HCT116 (cell line): ENCODE measurements around the gene DRC7. TPM values are rescaled to one million over a fixed set of nuclear protein-coding genes. Genes with fewer than 3 reads are reported as not detected.

ENCODE experiments used
- ATAC-seq: fragments of 200-7000 bp; cut with Tn5 transposase; 2 replicates; pipeline ENCODE4 v1.9.1; 2020; ENCODE audit warnings: mild to moderate bottlenecking, moderate library complexity
- BruUV-seq: library from RNA; stranded (reverse); fragments of 400-500 nt; replicated peaks from 2 replicates; lab custom pipeline; 2021; lab: Mats Ljungman, UMichigan
- CTCF ChIA-PET: fragments of 300-600 bp; sonication (Branson Sonifier 250); formaldehyde crosslinking; loops from one replicate; lab custom pipeline; 2021; ENCODE audit warnings: antibody characterized with exemption; lab: Charles Lee
- POLR2A ChIA-PET: fragments of 300-600, 350-600 bp; sonication (Branson Sonifier 250); formaldehyde crosslinking; loops from one replicate; lab custom pipeline; 2021; ENCODE audit warnings: antibody characterized with exemption; lab: Charles Lee
- RAD21 ChIA-PET, 2 experiments: fragments of 300-600 bp; sonication (Branson Sonifier 250); formaldehyde crosslinking; loops; one replicate each; lab custom pipeline; 2023; ENCODE audit warnings: low total read pairs in 2 of 2; ENCODE audit not compliant: uncharacterized antibody in 2 of 2, unreplicated experiment in 2 of 2, low non-redundant PET in 1 of 2; lab: Charles Lee
- DNase-seq: peaks from one replicate; pipeline ENCODE4 v3.0.0-alpha.2; 2010; ENCODE audit warnings: low read depth, low spot score
- H2AFZ ChIP-seq: fragments of 200-600 bp; shearing (Covaris generic), sonication (generic); 2 replicates; pipeline ENCODE4 v1.6.1; 2017; ENCODE audit warnings: low read depth, mixed run types, mixed read lengths, antibody characterized with exemption, low read length; ENCODE audit not compliant: poor library complexity, severe bottlenecking
- H3K27ac ChIP-seq: 2 replicates; pipeline ENCODE4 v1.5.1; 2012; ENCODE audit warnings: low read depth, low read length
- H3K27me3 ChIP-seq: fragments of 200-600 bp; sonication (generic); 2 replicates; pipeline ENCODE4 v1.6.1; 2016; ENCODE audit warnings: mixed run types, low read length, mixed read lengths; ENCODE audit not compliant: insufficient read depth
- H3K36me3 ChIP-seq, 2 experiments: fragments of 200-500 bp in 1 of 2; fragments of 200-600 bp in 1 of 2; sonication (Bioruptor generic) in 1 of 2; sonication (generic) in 1 of 2; 2 replicates each; pipeline versions ENCODE4 v1.5.1 to v1.6.1; 2014 to 2016; ENCODE audit warnings: low read length in 2 of 2, inconsistent platforms in 1 of 2, mixed read lengths in 1 of 2, mixed run types in 1 of 2; ENCODE audit not compliant: insufficient read depth in 2 of 2, control insufficient read depth in 1 of 2
- H3K4me1 ChIP-seq, 2 experiments: fragments of 200-600 bp in 1 of 2; sonication (generic) in 1 of 2; 2 replicates each; pipeline versions ENCODE4 v1.5.1 to v1.6.1; 2012 to 2017; ENCODE audit warnings: low read length in 2 of 2, inconsistent platforms in 1 of 2, mild to moderate bottlenecking in 1 of 2, mixed read lengths in 1 of 2, mixed run types in 1 of 2, moderate library complexity in 1 of 2; ENCODE audit not compliant: insufficient read depth in 2 of 2, control insufficient read depth in 1 of 2
- H3K4me2 ChIP-seq: fragments of 200-600 bp; sonication (generic); 2 replicates; pipeline ENCODE4 v1.6.1; 2017; ENCODE audit warnings: mixed run types, low read length, mixed read lengths
- H3K4me3 ChIP-seq, 2 experiments: fragments of 200-600 bp in 1 of 2; sonication (generic) in 1 of 2; replicated peaks in 1 of 2; 2 replicates each; pipeline ENCODE4 v1.5.1; 2011 to 2016; ENCODE audit warnings: low read length in 2 of 2, control low read depth in 1 of 2, low read depth in 1 of 2, mild to moderate bottlenecking in 1 of 2, mixed read lengths in 1 of 2, mixed run types in 1 of 2
- H3K79me2 ChIP-seq: fragments of 200-600 bp; sonication (generic); 2 replicates; pipeline ENCODE4 v1.6.1; 2017; ENCODE audit warnings: mild to moderate bottlenecking, mixed run types, low read length, moderate library complexity, mixed read lengths; ENCODE audit not compliant: insufficient read depth
- H3K9ac ChIP-seq: fragments of 200-600 bp; sonication (generic); 2 replicates; pipeline ENCODE4 v1.6.1; 2016; ENCODE audit warnings: low read length, mixed read lengths
- H3K9me2 ChIP-seq: fragments of 200-600 bp; sonication (generic), shearing (Covaris generic); 2 replicates; pipeline ENCODE4 v1.6.1; 2017; ENCODE audit warnings: mixed run types, mild to moderate bottlenecking, moderate library complexity; ENCODE audit not compliant: insufficient read depth
- H3K9me3 ChIP-seq, 2 experiments: fragments of 200-500 bp in 1 of 2; fragments of 200-600 bp in 1 of 2; sonication (Bioruptor generic) in 1 of 2; sonication (generic) in 1 of 2; 2 replicates each; pipeline ENCODE4 v1.6.1; 2014 to 2017; ENCODE audit warnings: low read length in 2 of 2, mixed read lengths in 2 of 2, inconsistent platforms in 1 of 2, low read depth in 1 of 2, mild to moderate bottlenecking in 1 of 2, mixed run types in 1 of 2, moderate library complexity in 1 of 2; ENCODE audit not compliant: control insufficient read depth in 1 of 2, insufficient read depth in 1 of 2
- H4K20me1 ChIP-seq: fragments of 200-600 bp; sonication (generic), shearing (Covaris generic); 2 replicates; pipeline ENCODE4 v1.6.1; 2017; ENCODE audit warnings: mixed run types, mild to moderate bottlenecking, moderate library complexity; ENCODE audit not compliant: insufficient read depth
- CEBPB ChIP-seq: IDR thresholded peaks from 2 replicates; pipeline ENCODE4 v1.6.1; 2012; ENCODE audit warnings: low read depth
- EGR1 ChIP-seq: IDR thresholded peaks from 2 replicates; pipeline ENCODE4 v1.6.1; 2012; ENCODE audit warnings: low read depth
- ELF1 ChIP-seq: IDR thresholded peaks from 2 replicates; pipeline ENCODE4 v1.6.1; 2012; ENCODE audit warnings: low read depth, borderline replicate concordance
- EZH2 ChIP-seq: fragments of 200-600 bp; sonication (generic); IDR thresholded peaks from 2 replicates; pipeline ENCODE4 v1.6.1; 2017; ENCODE audit warnings: antibody characterized with exemption, mixed run types
- EZH2phosphoT487 ChIP-seq: fragments of 200-600 bp; IDR thresholded peaks from 2 replicates; pipeline ENCODE4 v1.6.1; 2018; ENCODE audit warnings: antibody characterized with exemption, borderline replicate concordance
- FOSL1 ChIP-seq: IDR thresholded peaks from 2 replicates; pipeline ENCODE4 v1.6.1; 2012; ENCODE audit warnings: low read depth
- MAX ChIP-seq: IDR thresholded peaks from 2 replicates; pipeline ENCODE4 v1.6.1; 2012
- POLR2A ChIP-seq: IDR thresholded peaks from 2 replicates; pipeline ENCODE4 v1.7.0; 2011; ENCODE audit warnings: borderline replicate concordance; ENCODE audit not compliant: insufficient read depth, insufficient read length; ENCODE audit errors: extremely low read depth
- RAD21 ChIP-seq: IDR thresholded peaks from 2 replicates; pipeline ENCODE4 v1.6.1; 2012; ENCODE audit warnings: low read depth, mild to moderate bottlenecking
- SIN3A ChIP-seq: IDR thresholded peaks from 2 replicates; pipeline ENCODE4 v1.6.1; 2012; ENCODE audit warnings: low read depth
- SP1 ChIP-seq: IDR thresholded peaks from 2 replicates; pipeline ENCODE4 v1.6.1; 2012; ENCODE audit warnings: low read depth
- SRF ChIP-seq: IDR thresholded peaks from 2 replicates; pipeline ENCODE4 v1.6.1; 2012; ENCODE audit warnings: low read depth
- YY1 ChIP-seq: IDR thresholded peaks from 2 replicates; pipeline ENCODE4 v1.6.1; 2011; ENCODE audit warnings: low read length, low read depth, moderate library complexity, mild to moderate bottlenecking; ENCODE audit not compliant: insufficient replicate concordance; ENCODE audit errors: extremely low read depth
- ZBTB33 ChIP-seq: IDR thresholded peaks from 2 replicates; pipeline ENCODE4 v1.6.1; 2011; ENCODE audit warnings: mild to moderate bottlenecking, low read length, moderate library complexity; ENCODE audit not compliant: insufficient replicate concordance; ENCODE audit errors: extremely low read depth
- ZFX ChIP-seq: fragments of 450-650 bp; IDR thresholded peaks from 2 replicates; pipeline ENCODE4 v1.6.1; 2017
- intact Hi-C: fragments of 100-400 bp; cut with micrococcal nuclease; formaldehyde crosslinking; loops from 2 replicates; pipeline ENCODE4 v1.10.0; 2022
- total RNA-seq: library from RNA; stranded (reverse); gene quantifications from one replicate; pipeline ENCODE4 v1.2.1, GENCODE V29; 2021; ENCODE audit not compliant: unreplicated experiment

DRC7 gene
- total RNA-seq, 1 experiment from 2014 or later = 0.91 TPM

DNA sequence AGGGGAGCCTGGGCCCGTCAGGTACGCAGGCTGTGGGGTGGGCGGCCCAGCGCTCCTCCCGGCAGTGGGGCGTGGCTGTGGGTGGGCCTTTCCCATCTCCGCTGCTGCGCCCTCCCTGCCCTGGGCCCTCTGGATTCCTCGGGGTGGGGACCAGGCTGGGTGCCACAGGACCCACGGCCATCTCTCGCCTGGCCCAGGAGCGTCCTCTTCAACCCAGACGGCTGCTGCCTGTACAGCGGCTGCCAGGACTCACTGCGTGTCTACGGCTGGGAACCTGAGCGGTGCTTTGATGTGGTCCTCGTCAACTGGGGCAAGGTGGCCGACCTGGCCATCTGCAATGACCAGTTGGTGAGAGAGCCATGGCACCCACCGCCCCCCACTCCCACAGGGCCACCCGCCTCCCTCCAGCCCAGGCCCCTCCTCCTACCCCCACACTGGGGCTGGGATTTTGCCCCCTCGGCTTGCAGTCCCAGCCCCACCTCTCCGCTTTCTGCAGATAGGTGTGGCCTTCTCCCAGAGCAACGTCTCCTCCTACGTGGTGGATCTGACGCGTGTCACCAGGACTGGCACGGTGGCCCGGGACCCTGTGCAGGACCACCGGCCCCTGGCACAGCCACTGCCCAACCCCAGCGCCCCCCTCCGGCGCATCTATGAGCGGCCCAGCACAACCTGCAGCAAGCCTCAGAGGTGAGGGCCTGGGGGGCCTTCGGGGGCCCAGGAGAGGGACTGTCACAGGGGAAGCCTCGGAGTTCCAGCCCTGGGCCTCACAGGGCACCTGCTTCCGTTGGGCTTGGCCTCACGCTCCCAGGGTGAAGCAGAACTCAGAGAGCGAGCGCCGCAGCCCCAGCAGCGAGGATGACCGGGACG, 58.2 kb downstream of the DRC7 start:
- ATAC-seq = no peak
- ChIA-PET POLR2A (no interaction called here), RAD21 (no interaction called here)
- Histone ChIP-seq H3K9me2 (no peaks in the 10 kb centered on the region), H2AFZ (no peak overlapping the region), H3K4me2 (no peak overlapping the region), H3K9me3 (no peaks in the 10 kb centered on the region)
- TF ChIP-seq SP1 = no peak
- no peak for TF ChIP-seq EZH2
- no peak for TF ChIP-seq RAD21
- TF ChIP-seq, all 23 proteins: peak for 0
- intact Hi-C loops = loop anchor here (10.0 kb wide), 1 partner anchor 142 kb away; no protein-coding TSS in a partner anchor
- Histone ChIP-seq H3K36me3 (no peaks in the 10 kb centered on the region), H3K79me2 (no peaks in the 10 kb centered on the region), H3K9ac (no peak overlapping the region), H3K4me1 (peaks cover 0 to 3% of the 10 kb centered on the region in 2 experiments; a peak in 1 of 4 replicates), H3K4me3 (no peak overlapping the region), H4K20me1 (no peaks in the 10 kb centered on the region), H3K27me3 (no peaks in the 10 kb centered on the region), H3K27ac (no peak overlapping the region)
- CTCF ChIA-PET = no interaction called here
- no TSS peak for BruUV-seq
- DNase-seq = no peak

GRCh38 chr16:57753448-57754353, 59.1 kb downstream of the DRC7 start:
- ATAC-seq (no peak), DNase-seq (no peak)
- intact Hi-C loops = loop anchor here (10.0 kb wide), 1 partner anchor 141 kb away; no protein-coding TSS in a partner anchor
- no peak overlapping the region for H2AFZ ChIP-seq
- POLR2A ChIA-PET = no interaction called here
- no peaks in the 10 kb centered on the region for H3K9me2 ChIP-seq
- H3K27me3 ChIP-seq = no peaks in the 10 kb centered on the region
- CTCF ChIA-PET = interaction anchor here (1.2 kb wide), 1 partner anchor 141 kb away, joined by 3 read pairs; no protein-coding TSS in a partner anchor
- BruUV-seq = no TSS peak
- H3K9me3 ChIP-seq = no peaks in the 10 kb centered on the region
- no peak overlapping the region for H3K4me2 ChIP-seq
- no peak overlapping the region for H3K27ac ChIP-seq
- H3K9ac ChIP-seq = no peak overlapping the region
- H3K4me3 ChIP-seq = no peak overlapping the region
- peaks cover 0 to 3% of the 10 kb centered on the region in 2 experiments; a peak in 1 of 4 replicates for H3K4me1 ChIP-seq
- no peaks in the 10 kb centered on the region for H4K20me1 ChIP-seq
- H3K36me3 ChIP-seq = no peaks in the 10 kb centered on the region
- RAD21 ChIA-PET = no interaction called here
- no peaks in the 10 kb centered on the region for H3K79me2 ChIP-seq
- TF ChIP-seq ZBTB33 = no peak
- no peak for TF ChIP-seq SIN3A
- TF ChIP-seq POLR2A = no peak
- TF ChIP-seq ZFX = no peak
- no peak for TF ChIP-seq EGR1
- TF ChIP-seq MAX = no peak
- TF ChIP-seq RAD21 = no peak
- TF ChIP-seq ELF1 = no peak
- no peak for TF ChIP-seq YY1
- no peak for TF ChIP-seq SP1
- TF ChIP-seq EZH2phosphoT487 = no peak
- TF ChIP-seq CEBPB = no peak
- no peak for TF ChIP-seq SRF
- TF ChIP-seq FOSL1 = no peak
